HG03432 (cell line): ENCODE results near the gene ZNF789.
A peak's percentile ranks its signal among the peaks of the same experiment; 100 is the strongest.

ENCODE experiments used
- ATAC-seq: cut with Tn5 transposase; IDR thresholded peaks from one replicate; pipeline ENCODE4 v1.9.1; 2021; ENCODE audit warnings: mild to moderate bottlenecking, moderate library complexity; ENCODE audit not compliant: unreplicated experiment

Gene ZNF789

GRCh38 chr7:99457650-99458493 lies 14.8 kb upstream of the ZNF789 start:
- ATAC-seq = no peak

GRCh38 chr7:99459087-99459486 lies 13.6 kb upstream of the ZNF789 start:
- ATAC-seq = no peak

- ATAC-seq = no peak
These were observed 12.0 kb upstream of the ZNF789 start for GRCh38 chr7:99460651-99461050.

GRCh38 chr7:99461221-99461620 lies 11.5 kb upstream of the ZNF789 start:
- no peak for ATAC-seq

- ATAC-seq = no peak
These were observed 7.3 kb upstream of the ZNF789 start for GRCh38 chr7:99465421-99465768.

GRCh38 chr7:99468336-99468918 lies 4.3 kb upstream of the ZNF789 start:
- ATAC-seq = no peak

GRCh38 chr7:99469381-99470065 lies 3.2 kb upstream of the ZNF789 start:
- ATAC-seq = no peak

- ATAC-seq = no peak
These were observed 566 bp downstream of the ZNF789 start for GRCh38 chr7:99473315-99473596.

- no peak for ATAC-seq
These were observed 3.4 kb downstream of the ZNF789 start for GRCh38 chr7:99476107-99476506.

DNA sequence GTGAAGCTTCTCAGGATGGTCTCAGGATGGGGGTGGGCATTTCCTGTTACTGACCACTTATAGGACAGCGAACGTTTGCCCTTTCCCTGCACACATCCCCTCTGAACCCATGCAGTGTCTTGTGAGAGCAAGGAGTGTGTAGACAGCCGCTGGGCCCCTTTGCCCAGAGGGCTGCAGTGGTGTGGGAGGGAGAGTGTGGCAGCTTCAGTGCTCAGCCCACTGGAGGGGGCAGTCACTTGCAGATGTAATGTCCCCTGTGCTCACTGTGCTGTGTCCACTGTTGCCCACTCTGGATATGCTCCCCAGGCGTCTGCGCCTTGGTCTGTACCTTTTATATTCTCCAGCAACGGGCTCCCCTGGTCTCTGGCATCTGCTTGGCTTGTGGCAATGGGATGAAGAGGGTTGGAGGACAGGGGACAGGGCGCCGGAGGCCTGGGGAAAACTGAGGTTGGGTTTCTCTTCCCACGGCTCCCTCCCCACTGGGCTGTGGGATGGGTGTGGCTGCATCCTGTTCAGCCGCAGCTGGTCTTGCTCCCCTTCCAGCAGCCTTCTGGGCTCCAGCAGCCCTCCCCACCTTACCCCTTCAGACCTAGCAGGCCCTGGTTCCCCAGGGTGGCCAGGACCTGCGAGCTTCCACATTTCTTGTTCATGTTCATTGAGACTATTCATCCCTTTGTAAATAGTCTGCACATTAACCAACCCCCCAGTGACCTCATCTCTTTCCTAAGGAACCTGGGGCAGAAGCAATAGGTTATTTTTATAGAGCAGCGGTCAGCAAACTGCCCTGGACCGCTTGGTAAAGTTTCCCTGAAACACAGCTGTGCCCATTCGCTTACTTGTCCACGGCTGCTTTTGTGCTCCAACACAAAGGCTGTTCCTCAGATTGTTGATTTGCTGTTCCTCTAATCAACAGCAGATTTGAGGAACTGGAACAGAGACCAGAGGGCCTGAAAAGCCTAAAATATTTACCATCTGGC lies 6.1 kb downstream of the ZNF789 start:
- ATAC-seq = no peak

DNA sequence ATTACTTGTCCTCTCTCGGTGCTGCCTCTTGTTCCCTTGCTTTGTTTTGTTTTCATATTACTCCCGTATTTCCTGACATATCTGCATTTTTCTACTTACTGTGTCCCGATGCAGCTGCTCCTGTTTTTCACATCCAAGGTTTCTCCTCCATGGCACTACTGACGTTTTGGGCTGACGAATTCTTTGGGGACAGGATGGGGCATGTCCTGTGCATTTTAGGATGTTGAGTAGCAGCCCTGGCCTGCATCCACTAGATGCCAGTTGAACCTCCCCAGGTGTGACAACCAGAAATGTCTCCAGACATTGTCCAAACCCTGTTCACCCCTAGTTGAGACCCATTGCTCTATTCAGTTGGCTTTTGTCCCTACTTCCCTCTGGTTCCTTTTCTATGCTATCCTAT lies 12.4 kb downstream of the ZNF789 start:
- no peak for ATAC-seq

DNA sequence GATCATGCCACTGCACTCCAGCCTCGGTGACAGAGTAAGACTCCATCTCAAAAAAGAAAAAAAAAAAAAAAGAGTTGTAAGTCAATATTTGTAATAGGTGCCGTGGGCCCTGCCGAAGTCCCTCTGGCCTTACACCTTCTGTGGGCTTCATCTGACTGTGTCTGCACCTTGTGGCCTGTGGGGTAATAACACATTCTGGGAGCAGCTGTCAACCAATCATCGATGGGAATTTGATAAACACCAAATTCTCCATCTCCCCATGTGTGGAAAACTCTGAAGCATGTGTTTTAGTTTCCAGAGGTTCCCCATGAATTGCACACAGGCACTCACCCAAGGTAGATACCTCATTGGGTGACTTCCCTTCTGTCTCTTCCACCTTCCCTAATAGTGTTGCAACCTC lies 16.5 kb downstream of the ZNF789 start:
- no peak for ATAC-seq

DNA sequence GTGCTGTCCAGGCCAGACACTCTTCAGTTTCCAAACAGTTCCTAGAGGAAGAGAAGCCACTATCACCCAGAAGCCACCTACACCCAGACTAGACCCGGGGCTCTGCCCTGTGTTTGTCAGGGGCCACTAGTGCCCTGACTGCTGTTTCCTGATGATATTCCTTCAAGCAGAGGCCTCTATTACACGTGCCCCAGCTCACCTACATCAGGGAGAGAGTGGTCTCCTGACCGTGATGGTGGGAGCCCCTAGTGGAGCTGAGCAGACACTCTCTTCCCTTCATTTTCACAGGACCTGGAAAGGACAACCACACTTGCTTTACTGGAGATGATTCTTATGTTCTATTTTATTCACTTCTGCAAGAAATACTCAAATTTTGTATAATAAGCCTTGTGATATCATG lies 18.2 kb downstream of the ZNF789 start:
- ATAC-seq = no peak

DNA sequence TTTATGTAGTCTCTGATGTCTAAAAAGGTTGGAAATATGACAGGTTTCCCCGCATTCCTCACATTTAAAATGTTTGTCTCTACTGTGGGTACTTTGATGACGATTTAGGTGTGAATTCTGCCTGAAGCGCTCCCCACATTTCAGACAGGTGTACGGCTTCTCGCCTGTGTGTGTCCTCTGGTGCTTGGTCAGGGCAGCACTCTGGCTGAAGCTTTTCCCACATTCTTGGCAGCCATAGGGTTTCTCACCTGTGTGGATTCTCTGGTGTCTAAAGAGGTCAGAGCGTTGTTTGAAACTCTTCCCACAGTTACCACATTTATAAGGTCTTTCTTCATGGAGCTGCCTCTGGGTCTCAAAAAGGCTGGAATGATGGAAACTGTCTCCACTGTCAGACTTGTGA lies 21.1 kb downstream of the ZNF789 start:
- no peak for ATAC-seq

DNA sequence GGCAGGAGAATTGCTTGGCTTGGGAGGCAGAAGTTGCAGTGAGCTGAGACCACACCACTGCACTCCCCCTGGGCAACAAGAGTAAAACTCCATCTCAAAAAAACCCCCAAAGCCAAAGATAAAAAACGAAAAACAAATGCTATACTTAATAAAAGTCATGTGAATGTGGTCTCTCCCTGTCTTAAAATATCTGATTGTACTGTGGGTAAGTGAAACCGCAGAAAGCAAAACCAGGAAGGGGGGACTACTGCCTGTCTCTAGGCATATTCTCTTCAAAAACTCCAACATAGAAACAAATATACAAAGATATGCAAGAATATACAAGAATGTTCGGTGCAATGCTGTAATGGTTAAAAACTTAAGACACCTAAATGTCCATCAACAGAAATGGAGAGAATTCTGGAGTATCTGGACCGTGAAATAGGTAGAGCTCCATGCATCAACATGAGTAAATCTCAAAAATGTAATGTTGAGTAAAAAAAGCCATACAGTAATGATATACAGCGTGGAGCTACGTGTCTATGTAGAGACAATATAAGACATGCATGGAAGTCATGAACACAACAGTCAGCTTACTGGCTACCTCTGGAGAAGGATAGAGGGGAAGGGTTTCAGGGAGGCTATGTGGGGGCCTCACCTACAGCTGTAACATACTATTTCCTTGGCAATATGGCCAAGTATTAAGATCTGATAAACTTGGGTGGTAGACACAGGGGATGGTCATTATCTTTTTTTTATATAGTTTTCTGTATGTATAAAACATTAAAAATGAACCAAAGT lies 25.3 kb downstream of the ZNF789 start:
- ATAC-seq = no peak

GRCh38 chr7:99498546-99498944 lies 25.9 kb downstream of the ZNF789 start:
- no peak for ATAC-seq

GRCh38 chr7:99499371-99499720 lies 26.7 kb downstream of the ZNF789 start:
- peak; percentile 9 for ATAC-seq

GRCh38 chr7:99499721-99500636 lies 27.3 kb downstream of the ZNF789 start, which contains the start of gene ZNF394:
Gene ZNF394 (minus strand): TSS chr7:99500281. CDS start chr7:99500093, 188 bp downstream.
- ATAC-seq = peak; percentile 43

DNA sequence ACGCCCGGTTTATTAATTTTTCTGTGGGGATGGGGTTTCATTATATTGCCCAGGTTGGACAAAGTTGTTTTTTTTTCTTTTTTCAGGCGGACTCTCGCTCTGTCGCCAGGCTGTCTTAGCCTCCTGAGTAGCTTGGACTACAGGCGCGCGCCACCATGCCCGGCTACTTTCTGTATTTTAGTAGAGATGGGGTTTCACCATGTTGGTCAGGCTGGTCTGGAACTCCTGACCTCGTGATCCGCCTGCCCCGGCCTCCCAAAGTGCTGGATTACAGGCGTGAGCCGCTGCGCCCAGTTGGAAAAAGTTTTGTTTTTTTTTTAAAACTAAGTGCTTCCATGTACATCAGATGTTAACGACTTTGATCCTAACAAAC lies 27.9 kb downstream of the ZNF789 start:
- no peak for ATAC-seq
